GM23338 (cell line): ENCODE data around the gene LRMDA. TPM values are rescaled to one million over a fixed set of nuclear protein-coding genes. Genes with fewer than 3 reads are reported as not detected.

Experiments
- ATAC-seq: fragments of 200-7000 bp; cut with Tn5 transposase; 3 replicates; pipeline ENCODE4 v1.9.1; 2020
- DNase-seq: peaks from one replicate; pipeline ENCODE4 v3.0.0-alpha.2; 2015; ENCODE audit warnings: low spot score
- H2AFZ ChIP-seq: fragments of 200-600 bp; sonication (generic); 2 replicates; pipeline ENCODE4 v1.8.0; 2016; ENCODE audit warnings: antibody characterized with exemption, mild to moderate bottlenecking, moderate library complexity
- H3F3A ChIP-seq: fragments of 200-600 bp; sonication (generic); replicated peaks from 2 replicates; pipeline ENCODE4 v1.8.0; 2017; ENCODE audit warnings: antibody characterized with exemption, mixed run types, low read depth
- H3K27ac ChIP-seq: fragments of 200-600 bp; sonication (generic); 2 replicates; pipeline ENCODE4 v1.6.1; 2016; ENCODE audit warnings: low read depth
- H3K27me3 ChIP-seq: fragments of 200-600 bp; sonication (generic); 2 replicates; pipeline ENCODE4 v1.8.0; 2016; ENCODE audit warnings: mild to moderate bottlenecking, mixed run types, moderate library complexity; ENCODE audit not compliant: insufficient read depth
- H3K36me3 ChIP-seq: fragments of 200-600 bp; sonication (generic); 2 replicates; pipeline ENCODE4 v1.8.0; 2016; ENCODE audit warnings: mild to moderate bottlenecking; ENCODE audit not compliant: insufficient read depth
- H3K4me1 ChIP-seq: fragments of 200-600 bp; sonication (generic); 2 replicates; pipeline ENCODE4 v1.8.0; 2016; ENCODE audit warnings: mild to moderate bottlenecking, moderate library complexity; ENCODE audit not compliant: insufficient read depth
- H3K4me2 ChIP-seq: fragments of 200-600 bp; sonication (generic); 2 replicates; pipeline ENCODE4 v1.7.1; 2017; ENCODE audit warnings: mixed run types
- H3K4me3 ChIP-seq: fragments of 200-600 bp; sonication (generic); 2 replicates; pipeline ENCODE4 v1.6.1; 2016; ENCODE audit warnings: mixed run types
- H3K79me2 ChIP-seq: fragments of 200-600 bp; sonication (generic); replicated peaks from 2 replicates; pipeline ENCODE4 v1.8.0; 2017; ENCODE audit warnings: mild to moderate bottlenecking; ENCODE audit not compliant: insufficient read depth
- H3K9me2 ChIP-seq: fragments of 200-600 bp; sonication (generic); 2 replicates; pipeline ENCODE4 v1.8.0; 2017; ENCODE audit not compliant: insufficient read depth
- H4K20me1 ChIP-seq: fragments of 200-600 bp; sonication (generic); replicated peaks from 2 replicates; pipeline ENCODE4 v1.8.0; 2017; ENCODE audit warnings: mild to moderate bottlenecking; ENCODE audit not compliant: insufficient read depth
- H3K27ac Mint-ChIP-seq: 2 replicates; pipeline ENCODE4 v1.8.0; 2020; ENCODE audit warnings: inconsistent platforms, mild to moderate bottlenecking, moderate library complexity, mixed read lengths
- H3K27me3 Mint-ChIP-seq: 3 replicates; pipeline ENCODE4 v1.8.0; 2022; ENCODE audit warnings: low read depth, mild to moderate bottlenecking, moderate library complexity, mixed read lengths, inconsistent platforms; ENCODE audit not compliant: insufficient read depth, poor library complexity
- H3K36me3 Mint-ChIP-seq: 3 replicates; pipeline ENCODE4 v1.8.0; 2021; ENCODE audit warnings: low read depth, mild to moderate bottlenecking, inconsistent platforms, moderate library complexity, mixed read lengths
- H3K4me1 Mint-ChIP-seq: 3 replicates; pipeline ENCODE4 v1.8.0; 2020; ENCODE audit warnings: mild to moderate bottlenecking, inconsistent platforms, mixed read lengths
- H3K4me3 Mint-ChIP-seq: 3 replicates; pipeline ENCODE4 v1.8.0; 2021; ENCODE audit warnings: moderate library complexity, mild to moderate bottlenecking, inconsistent platforms, mixed read lengths
- H3K9me3 Mint-ChIP-seq: 3 replicates; pipeline ENCODE4 v1.8.0; 2020; ENCODE audit warnings: moderate library complexity, mild to moderate bottlenecking, inconsistent platforms, mixed read lengths
- CREB1 ChIP-seq: fragments of 250-450 bp; sonication (Bioruptor Pico); IDR thresholded peaks from 2 replicates; pipeline ENCODE4 v1.5.0; 2020; ENCODE audit warnings: low read depth, mild to moderate bottlenecking, moderate library complexity
- CTCF ChIP-seq, 2 experiments: fragments of 200-600 bp in 1 of 2; sonication (generic) in 1 of 2; conservative IDR thresholded peaks; 2 replicates each; pipeline versions ENCODE4 v1.5.1 to v1.6.1; 2016 to 2017; ENCODE audit warnings: antibody characterized with exemption in 2 of 2, low read depth in 2 of 2, mild to moderate bottlenecking in 2 of 2, moderate library complexity in 1 of 2
- ETS1 ChIP-seq: IDR thresholded peaks from 2 replicates; pipeline ENCODE4 v1.6.1; 2016; ENCODE audit warnings: antibody characterized with exemption
- EZH2 ChIP-seq: fragments of 200-600 bp; sonication (generic); IDR thresholded peaks from one replicate; pipeline ENCODE4 v1.8.0; 2017; ENCODE audit warnings: antibody characterized with exemption, mild to moderate bottlenecking, low read depth; ENCODE audit not compliant: unreplicated experiment
- EZH2phosphoT487 ChIP-seq: fragments of 200-600 bp; sonication (generic); IDR thresholded peaks from one replicate; pipeline ENCODE4 v1.8.1; 2018; ENCODE audit warnings: antibody characterized with exemption; ENCODE audit not compliant: unreplicated experiment
- JUNB ChIP-seq: IDR thresholded peaks from one replicate; pipeline ENCODE4 v1.6.1; 2016; ENCODE audit warnings: antibody characterized with exemption; ENCODE audit not compliant: unreplicated experiment
- NANOG ChIP-seq: IDR thresholded peaks from 2 replicates; pipeline ENCODE4 v1.6.1; 2016; ENCODE audit warnings: antibody characterized with exemption, borderline replicate concordance
- POLR2AphosphoS5 ChIP-seq: IDR thresholded peaks from 2 replicates; pipeline ENCODE4 v1.6.1; 2016; ENCODE audit warnings: antibody characterized with exemption, low read depth
- STAT1 ChIP-seq: IDR thresholded peaks from one replicate; pipeline ENCODE4 v1.6.1; 2016; ENCODE audit warnings: antibody characterized with exemption; ENCODE audit not compliant: unreplicated experiment
- ZNF114 ChIP-seq: fragments of 250-450 bp; sonication (Bioruptor Pico); IDR thresholded peaks from 2 replicates; pipeline ENCODE4 v1.5.0; 2020; ENCODE audit warnings: mild to moderate bottlenecking, moderate library complexity
- ZNF331 ChIP-seq: fragments of 250-450 bp; sonication (Bioruptor Pico); IDR thresholded peaks from 2 replicates; pipeline ENCODE4 v1.5.0; 2020; ENCODE audit warnings: low read depth, mild to moderate bottlenecking, moderate library complexity
- polyA plus RNA-seq: library from polyadenylated mRNA; unstranded; fragments of >200 nt; fragmentation: Nextera tagmentation; extraction: Ambion mirVana; gene quantifications from 2 replicates; pipeline ENCODE4 v1.2.1, GENCODE V29; 2016
- total RNA-seq: library from RNA; depleted of rRNA; stranded (reverse); fragments of >200 nt; shearing (Covaris generic); gene quantifications from 2 replicates; pipeline ENCODE4 v1.2.3, GENCODE V29; 2014

The LRMDA gene
- total and polyA plus RNA-seq, 2 experiments from 2014 or later = 0.90 to 1.8 TPM

- H3K9me2 ChIP-seq = peaks cover 10% of the 10 kb centered on the region
- no peak overlapping the region for H2AFZ ChIP-seq
- no peak for ATAC-seq
- no peaks in the 10 kb centered on the region for H3K4me1 ChIP-seq
- no peaks in the 10 kb centered on the region for H3K36me3 ChIP-seq
- H3K4me3 ChIP-seq = no peak overlapping the region
- H3K79me2 ChIP-seq = no peaks in the 10 kb centered on the region
- Mint-ChIP-seq H3K27me3 (peaks cover 4% of the 10 kb centered on the region), H3K27ac (no peak overlapping the region), H3K9me3 (peaks cover 33% of the 10 kb centered on the region), H3K4me1 (peaks cover 3% of the 10 kb centered on the region; the same call in 1 of the 3 replicates), H3K4me3 (no peak overlapping the region), H3K36me3 (peaks cover 29% of the 10 kb centered on the region)
- no peak overlapping the region for H3K27ac ChIP-seq
- no peaks in the 10 kb centered on the region for H4K20me1 ChIP-seq
- no peaks in the 10 kb centered on the region for H3K27me3 ChIP-seq
- no peak overlapping the region for H3K4me2 ChIP-seq
- DNase-seq = no peak
- TF ChIP-seq ZNF331 (CRISPR knock-in tag) (no peak), STAT1 (no peak), ZNF114 (no peak), CREB1 (CRISPR knock-in tag) (no peak), JUNB (no peak), EZH2 (no peak), NANOG (no peak), ETS1 (no peak)
- no peaks in the 10 kb centered on the region for H3F3A ChIP-seq
Measured at GRCh38 chr10:76052682-76053503, 621.5 kb downstream of the LRMDA start.

GRCh38 chr10:76055466-76055865 lies 624.0 kb downstream of the LRMDA start:
- Mint-ChIP-seq H3K27me3 (peaks cover 4% of the 10 kb centered on the region), H3K4me3 (no peak overlapping the region), H3K4me1 (peaks cover 3% of the 10 kb centered on the region; the same call in 1 of the 3 replicates), H3K36me3 (peaks cover 29% of the 10 kb centered on the region), H3K9me3 (peaks cover 35% of the 10 kb centered on the region), H3K27ac (no peak overlapping the region)
- H3F3A ChIP-seq = no peaks in the 10 kb centered on the region
- peaks cover 5% of the 10 kb centered on the region; the same call in 1 of the 2 replicates for H3K9me2 ChIP-seq
- H3K4me1 ChIP-seq = no peaks in the 10 kb centered on the region
- no peak overlapping the region for H3K4me3 ChIP-seq
- H4K20me1 ChIP-seq = no peaks in the 10 kb centered on the region
- H3K27me3 ChIP-seq = no peaks in the 10 kb centered on the region
- no peak for ATAC-seq
- no peak overlapping the region for H3K4me2 ChIP-seq
- no peak overlapping the region for H2AFZ ChIP-seq
- DNase-seq = no peak
- H3K79me2 ChIP-seq = no peaks in the 10 kb centered on the region
- H3K36me3 ChIP-seq = no peaks in the 10 kb centered on the region
- TF ChIP-seq EZH2phosphoT487 (no peak), STAT1 (no peak), EZH2 (no peak), CREB1 (CRISPR knock-in tag) (no peak)
- H3K27ac ChIP-seq = no peak overlapping the region

GRCh38 chr10:76055963-76056362 lies 624.5 kb downstream of the LRMDA start:
- H3K4me1 Mint-ChIP-seq = peaks cover 1% of the 10 kb centered on the region; the same call in 1 of the 3 replicates
- no peak overlapping the region for H3K4me3 Mint-ChIP-seq
- peaks cover 29% of the 10 kb centered on the region for H3K36me3 Mint-ChIP-seq
- H2AFZ ChIP-seq = no peak overlapping the region
- no peak overlapping the region for H3K4me3 ChIP-seq
- ATAC-seq (no peak), DNase-seq (no peak)
- no peak overlapping the region for H3K27ac ChIP-seq
- no peaks in the 10 kb centered on the region for H3K27me3 ChIP-seq
- no peaks in the 10 kb centered on the region for H3K79me2 ChIP-seq
- no peaks in the 10 kb centered on the region for H4K20me1 ChIP-seq
- H3K27me3 Mint-ChIP-seq = peaks cover 4% of the 10 kb centered on the region
- H3F3A ChIP-seq = no peaks in the 10 kb centered on the region
- H3K4me1 ChIP-seq = no peaks in the 10 kb centered on the region
- no peak overlapping the region for H3K4me2 ChIP-seq
- peaks cover 5% of the 10 kb centered on the region; the same call in 1 of the 2 replicates for H3K9me2 ChIP-seq
- H3K36me3 ChIP-seq = no peaks in the 10 kb centered on the region
- no peak overlapping the region for H3K27ac Mint-ChIP-seq
- peaks cover 35% of the 10 kb centered on the region for H3K9me3 Mint-ChIP-seq
- TF ChIP-seq NANOG (no peak), ETS1 (no peak), CTCF (conservative IDR thresholded peaks at IDR 0.05; ENCODE audit: low read depth in 2 of 2) (no peak), EZH2 (no peak), CREB1 (CRISPR knock-in tag) (no peak), POLR2AphosphoS5 (no peak), EZH2phosphoT487 (no peak), STAT1 (no peak), ZNF114 (no peak)
